HEK293T (cell line): ENCODE results near the gene KCND2.

ENCODE experiments used
- ARNT ChIP-seq: fragments of 450-650 bp; IDR thresholded peaks from 2 replicates; pipeline ENCODE4 v1.6.1; 2017; ENCODE audit warnings: mild to moderate bottlenecking
- BHLHE40 ChIP-seq: fragments of 450-650 bp; IDR thresholded peaks from 2 replicates; pipeline ENCODE4 v1.6.1; 2016; ENCODE audit warnings: mild to moderate bottlenecking, moderate library complexity, borderline replicate concordance
- CTBP1 ChIP-seq: fragments of 450-650 bp; IDR thresholded peaks from 2 replicates; pipeline ENCODE4 v1.6.1; 2016; ENCODE audit warnings: borderline replicate concordance
- FOXA1 ChIP-seq: fragments of 450-650 bp; IDR thresholded peaks from 2 replicates; pipeline ENCODE4 v1.6.1; 2016; ENCODE audit warnings: mild to moderate bottlenecking
- HDGF ChIP-seq: fragments of 450-650 bp; IDR thresholded peaks from 2 replicates; pipeline ENCODE4 v1.6.1; 2017; ENCODE audit warnings: antibody characterized with exemption, borderline replicate concordance
- L3MBTL2 ChIP-seq: fragments of 450-650 bp; conservative IDR thresholded peaks from 2 replicates; pipeline ENCODE4 v1.6.1; 2016; ENCODE audit warnings: mild to moderate bottlenecking
- NFRKB ChIP-seq: fragments of 450-650 bp; IDR thresholded peaks from 2 replicates; pipeline ENCODE4 v1.6.1; 2016; ENCODE audit warnings: mild to moderate bottlenecking, moderate library complexity
- SP1 ChIP-seq: fragments of 450-650 bp; IDR thresholded peaks from 2 replicates; pipeline ENCODE4 v1.6.1; 2017
- TARDBP ChIP-seq: fragments of 450-650 bp; IDR thresholded peaks from 2 replicates; pipeline ENCODE4 v1.6.1; 2016

- TF ChIP-seq TARDBP (no peak), NFRKB (no peak), HDGF (no peak), L3MBTL2 (no peak), SP1 (no peak), FOXA1 (no peak), ARNT (no peak), BHLHE40 (no peak), CTBP1 (no peak)
These were observed 714 bp upstream of the KCND2 start for GRCh38 chr7:120272261-120272660.
